ENCODE results near the gene PAFAH1B2. TPM values are rescaled to one million over a fixed set of nuclear protein-coding genes. Genes with fewer than 3 reads are reported as not detected.

PAFAH1B2 gene
- total RNA-seq, 1 donor from 2014 or later: 203 TPM

DNA sequence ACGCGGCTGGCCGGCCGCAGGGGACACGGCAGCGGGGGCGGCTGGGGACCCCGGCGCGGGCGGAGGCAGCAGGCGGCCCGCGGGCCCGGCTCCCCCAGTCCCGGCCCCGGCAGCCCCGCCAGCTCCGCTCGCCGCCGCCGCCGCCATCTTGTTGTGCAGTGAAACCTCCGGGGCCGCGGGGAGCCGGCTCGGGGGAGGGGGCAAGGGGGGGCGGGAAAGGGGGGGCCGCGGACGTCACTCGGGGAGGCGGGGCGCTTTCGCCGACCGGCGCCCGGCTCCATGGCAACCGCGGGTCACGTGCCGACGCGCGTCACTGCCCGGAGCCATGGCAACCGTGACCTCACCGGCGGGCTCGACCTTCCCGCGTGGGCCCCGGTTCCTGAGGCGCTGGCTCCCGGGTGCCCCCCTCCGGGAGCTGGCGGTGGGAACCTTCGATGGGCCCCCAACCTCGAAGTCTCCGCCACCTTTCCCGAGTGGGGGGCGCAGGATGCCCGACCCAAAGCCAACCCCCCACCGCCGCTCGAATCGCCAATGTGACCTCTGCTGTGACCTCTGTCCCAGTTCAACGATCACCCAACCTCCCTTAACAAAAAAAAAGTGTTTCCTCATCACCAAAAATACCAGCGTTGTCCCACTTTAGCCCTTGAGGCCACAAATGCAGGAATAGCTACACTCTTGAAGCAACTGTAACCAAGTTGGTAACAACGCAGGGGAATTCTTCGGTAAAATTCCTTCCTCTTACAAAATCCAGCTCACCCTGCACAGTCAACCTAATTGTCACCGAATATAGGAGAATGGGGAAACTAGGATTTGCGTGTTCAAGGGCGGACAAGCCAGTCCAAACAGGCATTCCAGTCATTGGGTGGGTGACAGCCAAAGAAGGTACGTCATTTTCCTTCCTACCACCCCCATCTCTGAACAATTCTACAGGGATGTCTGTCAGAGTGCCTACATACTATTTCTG, 45.5 kb upstream of the PAFAH1B2 start, which contains the start of gene SIK3:
SIK3 (minus strand) TSS at position 160 of the 964 bp plus-strand sequence; CDS start at position 147, 13 bp downstream.
- peaks cover 55% of the 10 kb centered on the region for H3K4me1 Mint-ChIP-seq
- peaks cover 39% of the 10 kb centered on the region for H4K20me1 ChIP-seq (ENCODE audit: low read depth)
- peak within 1 kb of the TSS; percentile 99 for H2AFZ ChIP-seq (replicated peaks)
- peak; percentile 97 for DNase-seq (ENCODE audit: low spot score)
- peak within 1 kb of the TSS; percentile 98 for H3K4me3 ChIP-seq
- no peaks in the 10 kb centered on the region for H3K9me3 Mint-ChIP-seq
- H3K9me3 ChIP-seq (ENCODE audit: low read depth): no peaks in the 10 kb centered on the region
- peaks cover 11% of the 10 kb centered on the region for H3F3A ChIP-seq (ENCODE audit: low read depth)
- peaks cover 37% of the 10 kb centered on the region for H3K4me1 ChIP-seq
- H3K27ac ChIP-seq: peak within 1 kb of the TSS; percentile 69
- H3K36me3 Mint-ChIP-seq: no peaks in the 10 kb centered on the region
- H3K27ac Mint-ChIP-seq: peak within 1 kb of the TSS; percentile 99
- peaks cover 3% of the 10 kb centered on the region for H3K27me3 Mint-ChIP-seq (ENCODE audit: insufficient read depth, low read depth)
- no peaks in the 10 kb centered on the region for H3K27me3 ChIP-seq
- H3K4me2 ChIP-seq: peak within 1 kb of the TSS; percentile 86
- peak within 1 kb of the TSS; percentile 98 for H3K4me3 Mint-ChIP-seq
- TF ChIP-seq, protein P1, sequence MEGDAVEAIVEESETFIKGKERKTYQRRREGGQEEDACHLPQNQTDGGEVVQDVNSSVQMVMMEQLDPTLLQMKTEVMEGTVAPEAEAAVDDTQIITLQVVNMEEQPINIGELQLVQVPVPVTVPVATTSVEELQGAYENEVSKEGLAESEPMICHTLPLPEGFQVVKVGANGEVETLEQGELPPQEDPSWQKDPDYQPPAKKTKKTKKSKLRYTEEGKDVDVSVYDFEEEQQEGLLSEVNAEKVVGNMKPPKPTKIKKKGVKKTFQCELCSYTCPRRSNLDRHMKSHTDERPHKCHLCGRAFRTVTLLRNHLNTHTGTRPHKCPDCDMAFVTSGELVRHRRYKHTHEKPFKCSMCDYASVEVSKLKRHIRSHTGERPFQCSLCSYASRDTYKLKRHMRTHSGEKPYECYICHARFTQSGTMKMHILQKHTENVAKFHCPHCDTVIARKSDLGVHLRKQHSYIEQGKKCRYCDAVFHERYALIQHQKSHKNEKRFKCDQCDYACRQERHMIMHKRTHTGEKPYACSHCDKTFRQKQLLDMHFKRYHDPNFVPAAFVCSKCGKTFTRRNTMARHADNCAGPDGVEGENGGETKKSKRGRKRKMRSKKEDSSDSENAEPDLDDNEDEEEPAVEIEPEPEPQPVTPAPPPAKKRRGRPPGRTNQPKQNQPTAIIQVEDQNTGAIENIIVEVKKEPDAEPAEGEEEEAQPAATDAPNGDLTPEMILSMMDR (IDR thresholded peaks at IDR 0.05): peak; percentile 33
- TF ChIP-seq EZH2phosphoT487 (IDR thresholded peaks at IDR 0.05): no peak
- H3K79me2 ChIP-seq (ENCODE audit: low read depth): peaks cover 45% of the 10 kb centered on the region
- H3K9ac ChIP-seq: peak within 1 kb of the TSS; percentile 72
- H3K36me3 ChIP-seq: no peaks in the 10 kb centered on the region

DNA sequence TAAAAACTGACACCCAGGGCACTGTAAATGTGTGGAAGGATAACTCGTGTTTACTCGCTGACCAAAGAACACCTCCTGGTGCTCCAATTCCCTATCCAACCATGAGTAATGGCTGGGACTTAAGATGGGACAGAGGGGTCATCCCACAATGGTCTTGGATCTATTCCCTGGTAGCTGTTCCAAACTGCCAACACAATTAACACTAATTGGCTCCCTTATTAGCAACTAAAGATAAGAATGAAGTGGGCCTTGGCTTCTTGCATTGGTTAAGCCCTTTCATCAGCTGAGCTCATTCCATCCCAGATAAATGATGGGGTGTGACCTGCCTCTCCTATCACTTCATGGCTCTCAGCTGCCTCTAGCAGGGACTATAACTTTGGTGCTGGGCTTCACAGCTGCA, 44.4 kb upstream of the PAFAH1B2 start:
- no peak overlapping the region for H3K4me3 ChIP-seq
- no peak overlapping the region for H3K27ac ChIP-seq
- peaks cover 33% of the 10 kb centered on the region for H3K79me2 ChIP-seq (ENCODE audit: low read depth)
- H3K9me3 ChIP-seq (ENCODE audit: low read depth): no peaks in the 10 kb centered on the region
- H4K20me1 ChIP-seq (ENCODE audit: low read depth): peaks cover 29% of the 10 kb centered on the region
- Mint-ChIP-seq H3K27ac (peak overlapping the region; percentile 99), H3K36me3 (no peaks in the 10 kb centered on the region), H3K9me3 (no peaks in the 10 kb centered on the region), H3K27me3 (ENCODE audit: insufficient read depth, low read depth) (peaks cover 3% of the 10 kb centered on the region), H3K4me3 (peak overlapping the region; percentile 91), H3K4me1 (peaks cover 50% of the 10 kb centered on the region)
- TF ChIP-seq, protein P1 (IDR thresholded peaks at IDR 0.05): no peak
- TF ChIP-seq EZH2phosphoT487 (IDR thresholded peaks at IDR 0.05) (no peak), EZH2 (IDR thresholded peaks at IDR 0.05) (no peak)
- H2AFZ ChIP-seq (replicated peaks): no peak overlapping the region
- no peaks in the 10 kb centered on the region for H3K36me3 ChIP-seq
- DNase-seq (ENCODE audit: low spot score): peak; percentile 38
- H3K27me3 ChIP-seq: no peaks in the 10 kb centered on the region
- H3K9ac ChIP-seq: no peak overlapping the region
- no peak overlapping the region for H3K4me2 ChIP-seq
- peaks cover 31% of the 10 kb centered on the region for H3K4me1 ChIP-seq
- peaks cover 11% of the 10 kb centered on the region for H3F3A ChIP-seq (ENCODE audit: low read depth)

DNA sequence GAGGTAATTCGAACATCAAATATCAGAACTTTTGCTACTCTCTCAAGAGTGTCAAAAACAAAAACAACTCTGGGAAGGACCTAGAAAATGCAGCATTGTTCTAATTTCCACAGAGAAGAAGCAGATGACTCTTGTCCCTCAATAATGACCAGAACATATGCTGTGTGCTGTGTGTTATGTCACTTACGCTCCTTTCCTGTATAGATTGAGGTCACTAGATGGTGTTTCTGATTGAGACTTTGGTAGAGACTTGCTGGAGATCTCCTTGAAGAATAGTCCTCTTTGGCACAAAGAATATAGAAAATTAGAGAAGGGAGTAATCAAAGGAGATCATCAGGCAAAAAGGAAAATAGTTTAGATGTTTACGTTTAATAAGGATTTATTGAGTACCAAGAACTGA, 43.5 kb upstream of the PAFAH1B2 start:
- Mint-ChIP-seq H3K4me3 (no peak overlapping the region), H3K36me3 (no peaks in the 10 kb centered on the region), H3K4me1 (peaks cover 41% of the 10 kb centered on the region), H3K27me3 (ENCODE audit: insufficient read depth, low read depth) (peaks cover 2% of the 10 kb centered on the region), H3K9me3 (no peaks in the 10 kb centered on the region), H3K27ac (peak overlapping the region; percentile 44)
- Histone ChIP-seq H3K9me3 (ENCODE audit: low read depth) (no peaks in the 10 kb centered on the region), H3K4me1 (peaks cover 23% of the 10 kb centered on the region), H3K4me2 (no peak overlapping the region), H3K27me3 (no peaks in the 10 kb centered on the region), H3K4me3 (no peak overlapping the region), H2AFZ (replicated peaks) (no peak overlapping the region), H4K20me1 (ENCODE audit: low read depth) (peaks cover 20% of the 10 kb centered on the region), H3K27ac (no peak overlapping the region), H3K36me3 (no peaks in the 10 kb centered on the region), H3F3A (ENCODE audit: low read depth) (peaks cover 11% of the 10 kb centered on the region), H3K79me2 (ENCODE audit: low read depth) (peaks cover 25% of the 10 kb centered on the region), H3K9ac (no peak overlapping the region)
- no peak for TF ChIP-seq EZH2phosphoT487 (IDR thresholded peaks at IDR 0.05)
- TF ChIP-seq, protein P1 (IDR thresholded peaks at IDR 0.05): no peak
- TF ChIP-seq EZH2 (IDR thresholded peaks at IDR 0.05): no peak
- DNase-seq (ENCODE audit: low spot score): no peak
